GM12878 (cell line): ENCODE results near the gene LRRK1. TPM values are rescaled to one million over a fixed set of nuclear protein-coding genes. Genes with fewer than 3 reads are reported as not detected.

Experiments
- ATAC-seq: fragments of 200-7000 bp; cut with Tn5 transposase; 3 replicates; pipeline ENCODE4 v1.9.1; 2020; ENCODE audit warnings: mild to moderate bottlenecking, moderate library complexity
- BruUV-seq: library from RNA; stranded (reverse); fragments of 400-500 nt; replicated peaks from 2 replicates; lab custom pipeline; 2021; lab: Mats Ljungman, UMichigan
- CTCF ChIA-PET: fragments of 300-600 bp; sonication (Branson Sonifier 250); formaldehyde crosslinking; extraction: SDS; loops from one replicate; lab custom pipeline; 2021; ENCODE audit warnings: inconsistent platforms; lab: Yijun Ruan, JAX
- POLR2A ChIA-PET: fragments of 350-600 bp; formaldehyde crosslinking; extraction: SDS; loops from one replicate; lab custom pipeline; 2021; ENCODE audit warnings: inconsistent platforms; lab: Charles Lee
- RAD21 ChIA-PET: fragments of 300-600 bp; sonication (Branson Sonifier 250); formaldehyde crosslinking; loops from one replicate; lab custom pipeline; 2023; ENCODE audit warnings: antibody characterized with exemption; ENCODE audit not compliant: unreplicated experiment; lab: Charles Lee
- SMC1A ChIA-PET: fragments of 300-600 bp; sonication (Branson Sonifier 250); formaldehyde crosslinking; loops from one replicate; lab custom pipeline; 2023; ENCODE audit not compliant: unreplicated experiment, uncharacterized antibody; lab: Charles Lee
- DNase-seq: peaks from one replicate; pipeline ENCODE4 v3.0.0-alpha.2; 2011; ENCODE audit warnings: low read depth, low spot score
- FAIRE-seq: peaks from 3 replicates; lab custom pipeline; 2011; peaks lifted over from hg19 to GRCh38; lab: Jason Lieb, UNC
- H2AFZ ChIP-seq: 2 replicates; pipeline ENCODE4 v1.6.0; 2011; ENCODE audit warnings: low read depth, low read length, control low read depth; ENCODE audit not compliant: control insufficient read depth
- H3K27ac ChIP-seq: 2 replicates; pipeline ENCODE4 v1.5.1; 2011; ENCODE audit warnings: control low read depth; ENCODE audit not compliant: control insufficient read depth, insufficient read depth
- H3K27me3 ChIP-seq, 2 experiments: replicated peaks in 1 of 2; 2 replicates each; pipeline versions ENCODE4 v1.6.0 to v1.6.1; 2011; ENCODE audit warnings: low read length in 1 of 2; ENCODE audit not compliant: control insufficient read depth in 2 of 2, insufficient read depth in 2 of 2
- H3K36me3 ChIP-seq, 2 experiments: 2 replicates each; pipeline ENCODE4 v1.5.1; 2011; ENCODE audit warnings: low read length in 1 of 2; ENCODE audit not compliant: control insufficient read depth in 2 of 2, insufficient read depth in 2 of 2
- H3K4me1 ChIP-seq: 2 replicates; pipeline ENCODE4 v1.6.1; 2011; ENCODE audit warnings: mild to moderate bottlenecking, low read length, moderate library complexity, mixed read lengths; ENCODE audit not compliant: control insufficient read depth, insufficient read depth
- H3K4me2 ChIP-seq: 2 replicates; pipeline ENCODE4 v1.6.0; 2011; ENCODE audit warnings: control low read depth; ENCODE audit not compliant: control insufficient read depth, insufficient read depth
- H3K4me3 ChIP-seq: fragments of 200-600 bp; sonication (generic); 2 replicates; pipeline ENCODE4 v1.5.1; 2016
- H3K79me2 ChIP-seq: 2 replicates; pipeline ENCODE4 v1.6.0; 2011; ENCODE audit warnings: low read length; ENCODE audit not compliant: control insufficient read depth, insufficient read depth
- H3K9ac ChIP-seq: 2 replicates; pipeline ENCODE4 v1.8.0; 2011; ENCODE audit warnings: low read length, control low read depth, mixed read lengths; ENCODE audit not compliant: control insufficient read depth, insufficient read depth
- H3K9me3 ChIP-seq: replicated peaks from 3 replicates; pipeline ENCODE4 v1.5.1; 2011; ENCODE audit warnings: mild to moderate bottlenecking, low read length; ENCODE audit not compliant: control insufficient read depth, insufficient read depth
- H4K20me1 ChIP-seq: 2 replicates; pipeline ENCODE4 v1.6.0; 2011; ENCODE audit not compliant: control insufficient read depth, insufficient read depth
- ATF2 ChIP-seq: IDR thresholded peaks from 2 replicates; pipeline ENCODE4 v1.6.1; 2012; ENCODE audit warnings: low read length, inconsistent platforms
- BCLAF1 ChIP-seq: fragments of 450-650 bp; IDR thresholded peaks from 2 replicates; pipeline ENCODE4 v1.6.1; 2017; ENCODE audit warnings: antibody characterized with exemption, mild to moderate bottlenecking, moderate library complexity
- CHD1 ChIP-seq: IDR thresholded peaks from 2 replicates; pipeline ENCODE4 v1.6.1; 2012; ENCODE audit warnings: low read depth, low read length, improper control_type of control experiment
- ELK1 ChIP-seq: IDR thresholded peaks from 2 replicates; pipeline ENCODE4 v1.6.1; 2012; ENCODE audit warnings: low read depth, low read length, improper control_type of control experiment
- IKZF2 ChIP-seq, 2 experiments: fragments of 450-650 bp; IDR thresholded peaks; 2 replicates each; pipeline ENCODE4 v1.6.1; 2017; ENCODE audit warnings: mild to moderate bottlenecking in 2 of 2, moderate library complexity in 2 of 2
- JUNB ChIP-seq: IDR thresholded peaks from 2 replicates; pipeline ENCODE4 v1.6.1; 2016; ENCODE audit warnings: antibody characterized with exemption, mild to moderate bottlenecking
- JUND ChIP-seq: IDR thresholded peaks from 2 replicates; pipeline ENCODE4 v1.6.1; 2012; ENCODE audit warnings: low read depth, mild to moderate bottlenecking, low read length, improper control_type of control experiment, moderate library complexity
- MYC ChIP-seq: IDR thresholded peaks from 2 replicates; pipeline ENCODE4 v1.6.1; 2011; ENCODE audit warnings: mild to moderate bottlenecking, low read length, moderate library complexity, inconsistent platforms; ENCODE audit not compliant: insufficient read depth, insufficient replicate concordance, insufficient read length, severe bottlenecking
- PAX5 ChIP-seq: IDR thresholded peaks from 2 replicates; pipeline ENCODE4 v1.6.1; 2011; ENCODE audit warnings: low read depth, low read length, borderline replicate concordance
- SIX5 ChIP-seq: IDR thresholded peaks from 2 replicates; pipeline ENCODE4 v1.6.1; 2011; ENCODE audit warnings: mild to moderate bottlenecking, low read depth, low read length, moderate library complexity; ENCODE audit not compliant: severe bottlenecking
- SMAD5 ChIP-seq: IDR thresholded peaks from 2 replicates; pipeline ENCODE4 v1.6.1; 2016; ENCODE audit warnings: antibody characterized with exemption, low read depth
- SRF ChIP-seq, 2 experiments: IDR thresholded peaks; 2 replicates each; pipeline ENCODE4 v1.6.1; 2011; ENCODE audit warnings: low read depth in 2 of 2, low read length in 2 of 2, mild to moderate bottlenecking in 1 of 2, moderate library complexity in 1 of 2
- TARDBP ChIP-seq: IDR thresholded peaks from 2 replicates; pipeline ENCODE4 v1.6.1; 2016; ENCODE audit warnings: borderline replicate concordance
- TBL1XR1 ChIP-seq: IDR thresholded peaks from 2 replicates; pipeline ENCODE4 v1.6.1; 2012; ENCODE audit warnings: low read depth, low read length, improper control_type of control experiment
- ZBED1 ChIP-seq: IDR thresholded peaks from 2 replicates; pipeline ENCODE4 v1.6.1; 2016; ENCODE audit warnings: borderline replicate concordance
- WGBS: methylation state at CpG from one replicate; pipeline ENCODE4 v1.1.6; 2016; ENCODE audit warnings: low lambda C conversion rate; ENCODE audit not compliant: insufficient replicate concordance, insufficient coverage; ENCODE audit errors: missing lambda C conversion rate; 5-methylcytosine and 5-hydroxymethylcytosine counted together
- in situ Hi-C: fragments of 300-500 bp; cut with MboI; formaldehyde crosslinking; loops from 9 replicates; pipeline ENCODE4 v1.14.3; 2018; ENCODE audit warnings: mixed read lengths
- intact Hi-C: fragments of 100-400 bp; cut with micrococcal nuclease; formaldehyde crosslinking; loops from one replicate; pipeline ENCODE4 v1.14.2; 2022; ENCODE audit not compliant: unreplicated experiment
- polyA plus RNA-seq, 11 experiments: library from polyadenylated mRNA; depleted of rRNA in 4 of 11; unstranded in 6 of 11; stranded (reverse) in 5 of 11; fragments of >200 nt; fragmentation: Nextera tagmentation in 4 of 11; fragmentation: Illumina TruSeq in 1 of 11; extraction: Ambion mirVana in 4 of 11; extraction: Trizol in 1 of 11; gene quantifications; 1 replicate in 1 of 11; 2 replicates in 10 of 11; pipeline versions ENCODE4 v1.2.1 to v1.2.3, GENCODE V29; 2011 to 2016; ENCODE audit warnings: inconsistent platforms in 2 of 11, missing spikeins in 2 of 11, low read depth in 1 of 11
- total RNA-seq, 4 experiments: library from RNA; depleted of rRNA in 3 of 4; stranded (reverse); fragments of >200 nt in 3 of 4; fragmentation: Illumina TruSeq in 1 of 4; extraction: Trizol in 1 of 4; gene quantifications; 2 replicates each; pipeline versions ENCODE4 v1.2.1 to v1.2.3, GENCODE V29; 2013 to 2021

LRRK1 gene
- total and polyA plus RNA-seq, 10 of the 15 experiments (the other 5 are each of a cell fraction or from before 2014, with no cell fraction given), result 2.2 to 58.3 (median 17.9) TPM

GRCh38 chr15:100959066-100960050 is 40.2 kb downstream of the LRRK1 start:
- no peak overlapping the region for H2AFZ ChIP-seq
- ATAC-seq (peak; percentile 41), FAIRE-seq (no peak), DNase-seq (no peak)
- peaks cover 10% of the 10 kb centered on the region for H3K4me1 ChIP-seq
- WGBS, result 83% methylated on average over 14 of the region's 14 CpGs
- H3K4me3 ChIP-seq, result no peak overlapping the region
- RAD21 ChIA-PET, result interaction anchor here (1.3 to 1.9 kb wide), 2 partner anchors 16 to 41 kb away, joined by 6 to 15 read pairs; no protein-coding TSS in a partner anchor
- peak overlapping the region; percentile 13; the same call in 1 of the 2 replicates for H3K4me2 ChIP-seq
- H3K79me2 ChIP-seq, result peaks cover 43% of the 10 kb centered on the region
- no TSS peak for BruUV-seq
- no peaks in the 10 kb centered on the region for H3K27me3 ChIP-seq
- H3K9ac ChIP-seq, result no peak overlapping the region
- POLR2A ChIA-PET, result interaction anchor here (1.0 to 1.3 kb wide), 3 partner anchors 10 to 36 kb away, joined by 3 to 6 read pairs (median 6); no protein-coding TSS in a partner anchor
- peak overlapping the region; percentile 27; the same call in 1 of the 2 replicates for H3K27ac ChIP-seq
- H3K36me3 ChIP-seq, result peaks cover 3 to 6% of the 10 kb centered on the region in 2 experiments
- intact Hi-C loops, result no loop called here
- CTCF ChIA-PET, result interaction anchor here (1.2 to 3.2 kb wide), 3 partner anchors 16 to 48 kb away, joined by 3 to 22 read pairs (median 12); no protein-coding TSS in a partner anchor
- in situ Hi-C loops, result no loop called here
- no peaks in the 10 kb centered on the region; the same call in 1 of the 3 replicates for H3K9me3 ChIP-seq
- H4K20me1 ChIP-seq, result no peaks in the 10 kb centered on the region
- SMC1A ChIA-PET, result interaction anchor here (1.3 to 1.9 kb wide), 2 partner anchors 11 to 15 kb away, joined by 3 to 6 read pairs; no protein-coding TSS in a partner anchor
- no peak for TF ChIP-seq JUNB
- TF ChIP-seq TBL1XR1, result no peak
- TF ChIP-seq SIX5, result no peak
- TF ChIP-seq BCLAF1, result no peak
- TF ChIP-seq ATF2, result no peak
- TF ChIP-seq SMAD5, result no peak
- no peak for TF ChIP-seq IKZF2 (IDR thresholded peaks at IDR 0.05)
- no peak for TF ChIP-seq CHD1
- TF ChIP-seq TARDBP, result no peak
- TF ChIP-seq PAX5, result no peak
- no peak for TF ChIP-seq SRF (IDR thresholded peaks at IDR 0.05; ENCODE audit: low read depth in 2 of 2, low read length in 2 of 2)
- no peak for TF ChIP-seq JUND
- no peak for TF ChIP-seq ZBED1
- no peak for TF ChIP-seq MYC
- no peak for TF ChIP-seq ELK1
